Neural cell (in vitro differentiated cells): ENCODE measurements around the gene TMIGD3.

Source experiments
- EP300 ChIP-seq: fragments of 450-650 bp; conservative IDR thresholded peaks from 2 replicates; pipeline ENCODE4 v1.6.1; 2014; ENCODE audit warnings: antibody characterized with exemption, mild to moderate bottlenecking, moderate library complexity; ENCODE audit not compliant: poor library complexity, severe bottlenecking
- MXI1 ChIP-seq: fragments of 450-650 bp; conservative IDR thresholded peaks from 2 replicates; pipeline ENCODE4 v1.6.1; 2014; ENCODE audit warnings: antibody characterized with exemption, mild to moderate bottlenecking; ENCODE audit not compliant: poor library complexity, severe bottlenecking
- POLR2AphosphoS5 ChIP-seq: IDR thresholded peaks from 2 replicates; pipeline ENCODE4 v1.6.1; 2012
- RAD21 ChIP-seq: fragments of 450-650 bp; conservative IDR thresholded peaks from 2 replicates; pipeline ENCODE4 v1.6.1; 2014; ENCODE audit warnings: antibody characterized with exemption, mild to moderate bottlenecking, moderate library complexity
- REST ChIP-seq: IDR thresholded peaks from 2 replicates; pipeline ENCODE4 v1.6.1; 2012; ENCODE audit warnings: borderline replicate concordance
- TF ChIP-seq, protein P1 (sequence below): fragments of 450-650 bp; IDR thresholded peaks from 2 replicates; pipeline ENCODE4 v1.5.1; 2014; ENCODE audit warnings: antibody characterized with exemption, mild to moderate bottlenecking, moderate library complexity; ENCODE audit not compliant: poor library complexity, severe bottlenecking

DNA sequence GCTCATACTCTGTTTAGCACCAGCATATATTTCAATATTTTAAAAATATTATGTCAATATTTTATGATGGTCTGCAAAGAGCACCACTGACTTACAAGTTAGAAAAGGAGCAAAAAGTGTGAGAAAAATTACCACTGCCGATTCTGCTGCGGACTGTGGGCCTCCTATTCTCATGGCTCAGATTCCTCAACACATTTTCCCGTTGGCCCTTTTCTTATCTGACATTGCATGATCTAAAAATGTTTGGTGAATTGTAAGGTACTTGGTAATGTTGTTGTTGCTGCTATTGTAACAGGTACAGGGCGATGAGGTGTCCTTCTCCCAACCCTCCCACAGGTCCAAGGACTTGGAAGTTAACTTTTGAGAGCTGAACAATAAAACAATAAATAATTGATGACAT is 28.9 kb downstream of the TMIGD3 start:
- TF ChIP-seq, protein P1, sequence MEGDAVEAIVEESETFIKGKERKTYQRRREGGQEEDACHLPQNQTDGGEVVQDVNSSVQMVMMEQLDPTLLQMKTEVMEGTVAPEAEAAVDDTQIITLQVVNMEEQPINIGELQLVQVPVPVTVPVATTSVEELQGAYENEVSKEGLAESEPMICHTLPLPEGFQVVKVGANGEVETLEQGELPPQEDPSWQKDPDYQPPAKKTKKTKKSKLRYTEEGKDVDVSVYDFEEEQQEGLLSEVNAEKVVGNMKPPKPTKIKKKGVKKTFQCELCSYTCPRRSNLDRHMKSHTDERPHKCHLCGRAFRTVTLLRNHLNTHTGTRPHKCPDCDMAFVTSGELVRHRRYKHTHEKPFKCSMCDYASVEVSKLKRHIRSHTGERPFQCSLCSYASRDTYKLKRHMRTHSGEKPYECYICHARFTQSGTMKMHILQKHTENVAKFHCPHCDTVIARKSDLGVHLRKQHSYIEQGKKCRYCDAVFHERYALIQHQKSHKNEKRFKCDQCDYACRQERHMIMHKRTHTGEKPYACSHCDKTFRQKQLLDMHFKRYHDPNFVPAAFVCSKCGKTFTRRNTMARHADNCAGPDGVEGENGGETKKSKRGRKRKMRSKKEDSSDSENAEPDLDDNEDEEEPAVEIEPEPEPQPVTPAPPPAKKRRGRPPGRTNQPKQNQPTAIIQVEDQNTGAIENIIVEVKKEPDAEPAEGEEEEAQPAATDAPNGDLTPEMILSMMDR, result no peak
- TF ChIP-seq REST (no peak), EP300 (no peak), RAD21 (no peak), MXI1 (no peak), POLR2AphosphoS5 (no peak)
